IPS-15b (cell line): ENCODE data around the gene TCERG1L.

ENCODE experiments used
- H3K27me3 ChIP-seq: one replicate; pipeline ENCODE4 v1.6.1; 2013; ENCODE audit warnings: low read length; ENCODE audit not compliant: control insufficient read depth, insufficient read depth
- H3K36me3 ChIP-seq: one replicate; pipeline ENCODE4 v1.6.1; 2013; ENCODE audit warnings: low read length; ENCODE audit not compliant: control insufficient read depth, insufficient read depth
- H3K4me1 ChIP-seq: one replicate; pipeline ENCODE4 v1.6.1; 2013; ENCODE audit warnings: mild to moderate bottlenecking, low read length; ENCODE audit not compliant: control insufficient read depth, insufficient read depth
- H3K4me3 ChIP-seq: one replicate; pipeline ENCODE4 v1.5.1; 2013; ENCODE audit warnings: low read depth, low read length
- H3K9ac ChIP-seq: one replicate; pipeline ENCODE4 v1.6.1; 2013; ENCODE audit warnings: low read depth, mild to moderate bottlenecking, low read length
- H3K9me3 ChIP-seq: one replicate; pipeline ENCODE4 v1.6.1; 2013; ENCODE audit warnings: mild to moderate bottlenecking, low read length; ENCODE audit not compliant: control insufficient read depth, insufficient read depth

TCERG1L gene

GRCh38 chr10:131277969-131278368, 33.6 kb downstream of the TCERG1L start:
- no peaks in the 10 kb centered on the region for H3K4me1 ChIP-seq
- H3K4me3 ChIP-seq, result no peak overlapping the region
- no peaks in the 10 kb centered on the region for H3K36me3 ChIP-seq
- no peaks in the 10 kb centered on the region for H3K9me3 ChIP-seq
- no peak overlapping the region for H3K9ac ChIP-seq
- no peaks in the 10 kb centered on the region for H3K27me3 ChIP-seq

- no peaks in the 10 kb centered on the region for H3K27me3 ChIP-seq
- no peaks in the 10 kb centered on the region for H3K9me3 ChIP-seq
- H3K9ac ChIP-seq, result no peak overlapping the region
- H3K36me3 ChIP-seq, result no peaks in the 10 kb centered on the region
- no peak overlapping the region for H3K4me3 ChIP-seq
- H3K4me1 ChIP-seq, result no peaks in the 10 kb centered on the region
These were observed 34.2 kb downstream of the TCERG1L start for GRCh38 chr10:131277278-131277677.

GRCh38 chr10:131275691-131276090, 35.8 kb downstream of the TCERG1L start:
- Histone ChIP-seq H3K9me3 (no peaks in the 10 kb centered on the region), H3K36me3 (no peaks in the 10 kb centered on the region), H3K4me1 (no peaks in the 10 kb centered on the region), H3K4me3 (no peak overlapping the region), H3K27me3 (no peaks in the 10 kb centered on the region), H3K9ac (no peak overlapping the region)

- Histone ChIP-seq H3K36me3 (no peaks in the 10 kb centered on the region), H3K4me3 (no peak overlapping the region), H3K9ac (no peak overlapping the region), H3K4me1 (no peaks in the 10 kb centered on the region), H3K27me3 (no peaks in the 10 kb centered on the region), H3K9me3 (no peaks in the 10 kb centered on the region)
These were observed 36.6 kb downstream of the TCERG1L start for GRCh38 chr10:131274883-131275282.

GRCh38 chr10:131274133-131274880, 37.2 kb downstream of the TCERG1L start:
- Histone ChIP-seq H3K4me1 (no peaks in the 10 kb centered on the region), H3K36me3 (no peaks in the 10 kb centered on the region), H3K9ac (no peak overlapping the region), H3K9me3 (no peaks in the 10 kb centered on the region), H3K4me3 (no peak overlapping the region), H3K27me3 (no peaks in the 10 kb centered on the region)

GRCh38 chr10:131273476-131273875, 38.0 kb downstream of the TCERG1L start:
- H3K36me3 ChIP-seq, result no peaks in the 10 kb centered on the region
- H3K9me3 ChIP-seq, result no peaks in the 10 kb centered on the region
- no peaks in the 10 kb centered on the region for H3K4me1 ChIP-seq
- no peaks in the 10 kb centered on the region for H3K27me3 ChIP-seq
- H3K4me3 ChIP-seq, result no peak overlapping the region
- H3K9ac ChIP-seq, result no peak overlapping the region

- Histone ChIP-seq H3K27me3 (no peaks in the 10 kb centered on the region), H3K4me3 (no peak overlapping the region), H3K36me3 (no peaks in the 10 kb centered on the region), H3K9ac (no peak overlapping the region), H3K4me1 (no peaks in the 10 kb centered on the region), H3K9me3 (no peaks in the 10 kb centered on the region)
These were observed 38.5 kb downstream of the TCERG1L start for GRCh38 chr10:131272897-131273451.

GRCh38 chr10:131271966-131272365, 39.6 kb downstream of the TCERG1L start:
- Histone ChIP-seq H3K9ac (no peak overlapping the region), H3K4me3 (no peak overlapping the region), H3K4me1 (no peaks in the 10 kb centered on the region), H3K9me3 (no peaks in the 10 kb centered on the region), H3K27me3 (no peaks in the 10 kb centered on the region), H3K36me3 (no peaks in the 10 kb centered on the region)

- Histone ChIP-seq H3K9ac (no peak overlapping the region), H3K4me3 (no peak overlapping the region), H3K27me3 (no peaks in the 10 kb centered on the region), H3K36me3 (no peaks in the 10 kb centered on the region), H3K4me1 (no peaks in the 10 kb centered on the region), H3K9me3 (no peaks in the 10 kb centered on the region)
These were observed 40.2 kb downstream of the TCERG1L start for GRCh38 chr10:131271195-131271880.

- Histone ChIP-seq H3K36me3 (no peaks in the 10 kb centered on the region), H3K4me3 (no peak overlapping the region), H3K9me3 (no peaks in the 10 kb centered on the region), H3K27me3 (no peaks in the 10 kb centered on the region), H3K9ac (no peak overlapping the region), H3K4me1 (no peaks in the 10 kb centered on the region)
These were observed 40.9 kb downstream of the TCERG1L start for GRCh38 chr10:131270461-131271190.

- Histone ChIP-seq H3K36me3 (no peaks in the 10 kb centered on the region), H3K9me3 (no peaks in the 10 kb centered on the region), H3K27me3 (no peaks in the 10 kb centered on the region), H3K4me1 (no peaks in the 10 kb centered on the region), H3K4me3 (no peak overlapping the region), H3K9ac (no peak overlapping the region)
These were observed 41.6 kb downstream of the TCERG1L start for GRCh38 chr10:131269776-131270460.
